MG63 (cell line): Measurements from ENCODE around the gene FAM180A. TPM values are rescaled to one million over a fixed set of nuclear protein-coding genes. Genes with fewer than 3 reads are reported as not detected.
A peak's percentile ranks its signal among the peaks of the same experiment; 100 is the strongest.

Experiments
- DNase-seq: peaks from one replicate; pipeline ENCODE4 v3.0.0-alpha.2; 2020
- H3K27me3 ChIP-seq: fragments of 250-450 bp; sonication (Bioruptor Pico); 2 replicates; pipeline ENCODE4 v1.5.1; 2020; ENCODE audit warnings: mild to moderate bottlenecking, moderate library complexity
- H3K36me3 ChIP-seq: fragments of 250-450 bp; sonication (Bioruptor Pico); 2 replicates; pipeline ENCODE4 v1.5.1; 2020; ENCODE audit warnings: mild to moderate bottlenecking, moderate library complexity
- H3K4me3 ChIP-seq: fragments of 250-450 bp; sonication (Bioruptor Pico); 2 replicates; pipeline ENCODE4 v1.5.1; 2020; ENCODE audit warnings: mild to moderate bottlenecking, moderate library complexity
- H3K9me3 ChIP-seq: fragments of 250-450 bp; sonication (Bioruptor Pico); 2 replicates; pipeline ENCODE4 v1.5.1; 2020; ENCODE audit warnings: mild to moderate bottlenecking, moderate library complexity
- total RNA-seq: library from RNA; depleted of rRNA; stranded (reverse); fragments of >200 nt; shearing (Covaris generic); gene quantifications from 2 replicates; pipeline ENCODE4 v1.2.3, GENCODE V29; 2014; ENCODE audit warnings: low replicate concordance

The FAM180A gene
- total RNA-seq, 1 experiment from 2014 or later = 6.8 TPM

DNA sequence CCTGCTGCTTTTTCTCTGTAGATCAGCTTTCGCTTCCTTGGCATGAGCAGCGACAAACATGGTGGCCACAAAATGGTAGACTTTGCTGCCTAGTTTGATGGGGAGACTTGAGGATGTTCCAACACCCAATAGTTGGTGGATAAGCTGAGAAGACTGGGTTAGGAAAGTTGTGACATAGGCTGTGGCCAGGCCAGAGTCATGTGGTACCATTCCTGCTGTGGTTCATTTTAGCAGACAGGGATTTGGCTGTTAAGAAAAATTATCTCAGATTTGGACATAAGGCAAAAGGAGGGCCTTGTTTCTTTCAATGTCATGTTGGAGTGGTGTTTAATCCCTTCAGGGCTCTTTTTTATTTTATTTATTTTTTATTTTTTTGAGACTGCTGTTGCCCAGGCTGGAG is 26.6 kb upstream of the FAM180A start:
- DNase-seq = no peak
- Histone ChIP-seq H3K4me3 (no peak overlapping the region), H3K36me3 (no peaks in the 10 kb centered on the region), H3K9me3 (peaks cover 5% of the 10 kb centered on the region), H3K27me3 (no peaks in the 10 kb centered on the region)

DNA sequence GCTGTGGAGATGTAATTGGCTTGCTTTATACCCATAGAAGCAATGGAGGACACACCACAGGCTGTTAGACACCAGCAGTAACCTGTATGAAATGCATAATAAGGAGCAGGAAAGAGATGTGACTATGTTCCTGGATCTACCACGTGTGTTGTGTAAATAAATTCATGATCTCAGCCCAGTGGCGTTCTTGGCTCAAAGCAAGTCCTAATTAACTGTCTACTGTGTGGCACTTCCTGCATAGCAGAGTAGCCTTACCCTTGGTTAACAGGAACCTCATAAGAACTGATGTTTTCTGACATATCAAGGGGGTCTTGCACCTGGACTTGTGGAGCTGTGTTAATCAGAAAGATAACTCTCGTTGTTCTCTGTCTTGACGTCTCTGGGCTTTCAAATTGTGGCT is 25.7 kb upstream of the FAM180A start:
- peak; percentile 57 for DNase-seq
- H3K9me3 ChIP-seq = peaks cover 5% of the 10 kb centered on the region
- no peak overlapping the region for H3K4me3 ChIP-seq
- H3K36me3 ChIP-seq = no peaks in the 10 kb centered on the region
- no peaks in the 10 kb centered on the region for H3K27me3 ChIP-seq

GRCh38 chr7:135773464-135773863 is 24.9 kb upstream of the FAM180A start:
- no peaks in the 10 kb centered on the region for H3K36me3 ChIP-seq
- no peak overlapping the region for H3K4me3 ChIP-seq
- no peak for DNase-seq
- H3K27me3 ChIP-seq = no peaks in the 10 kb centered on the region
- peaks cover 5% of the 10 kb centered on the region for H3K9me3 ChIP-seq

DNA sequence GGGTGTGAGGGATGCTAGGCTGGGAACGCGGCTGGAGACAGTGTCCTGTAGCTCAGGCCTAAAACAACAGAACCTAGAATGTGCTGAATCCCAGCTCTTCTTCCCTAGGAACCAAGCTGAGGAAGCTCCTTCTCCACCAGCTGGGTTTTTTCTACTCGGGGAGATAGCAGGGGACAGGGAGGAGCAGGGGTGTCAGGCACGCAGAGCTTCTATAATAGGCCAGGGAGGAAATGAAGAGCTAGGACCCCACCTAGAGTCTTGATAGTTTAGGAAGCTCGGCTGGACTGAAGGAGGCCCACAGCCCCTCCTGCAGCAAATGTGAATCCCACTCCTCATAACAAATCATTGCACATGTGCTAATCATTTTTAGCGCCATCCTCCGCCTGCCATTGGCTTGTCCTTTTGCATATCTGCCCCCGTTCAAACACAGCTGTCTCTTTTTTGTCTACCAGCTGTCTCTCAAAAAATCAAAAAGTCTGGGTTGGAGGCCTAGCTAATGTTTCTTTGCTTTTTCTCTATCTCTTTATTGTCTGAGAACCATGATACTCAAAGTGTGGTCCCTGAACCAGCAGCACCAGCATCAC is 24.1 kb upstream of the FAM180A start:
- Histone ChIP-seq H3K36me3 (no peaks in the 10 kb centered on the region), H3K9me3 (peaks cover 2% of the 10 kb centered on the region; the same call in 1 of the 2 replicates), H3K4me3 (no peak overlapping the region), H3K27me3 (no peaks in the 10 kb centered on the region)
- no peak for DNase-seq

DNA sequence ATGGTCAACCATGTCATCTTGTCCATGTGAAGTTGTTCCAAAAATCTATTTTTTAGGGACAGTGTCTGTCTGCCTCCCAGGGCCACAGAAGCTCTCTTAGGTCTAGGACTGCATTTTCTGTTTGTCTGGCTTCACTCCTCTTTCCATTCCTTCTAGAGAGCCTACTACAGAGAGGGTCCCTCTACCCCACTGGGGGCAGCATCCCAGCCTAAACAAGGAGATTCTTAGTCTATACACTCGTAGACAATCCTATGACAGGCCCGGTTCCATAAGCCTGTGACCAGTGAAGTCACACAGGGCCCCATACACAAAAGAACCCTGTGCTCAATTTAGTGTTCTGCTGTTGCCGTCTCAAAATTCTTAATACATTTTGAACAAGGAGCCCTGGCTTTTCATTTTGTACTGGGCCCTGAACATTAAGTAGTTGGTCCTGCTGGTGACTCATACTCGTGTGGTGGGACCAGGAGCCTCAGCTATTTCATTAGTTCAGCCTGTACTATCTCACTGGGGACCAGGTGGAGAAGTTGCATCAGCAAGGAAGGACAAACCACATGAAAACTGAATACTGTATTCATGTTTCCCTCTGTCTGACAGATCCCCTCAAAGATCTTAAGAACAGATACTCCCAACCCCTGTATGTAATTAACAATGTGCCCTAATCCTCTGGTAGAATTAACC is 23.5 kb upstream of the FAM180A start:
- Histone ChIP-seq H3K9me3 (peaks cover 2% of the 10 kb centered on the region; the same call in 1 of the 2 replicates), H3K4me3 (no peak overlapping the region), H3K27me3 (no peaks in the 10 kb centered on the region), H3K36me3 (no peaks in the 10 kb centered on the region)
- DNase-seq = no peak

DNA sequence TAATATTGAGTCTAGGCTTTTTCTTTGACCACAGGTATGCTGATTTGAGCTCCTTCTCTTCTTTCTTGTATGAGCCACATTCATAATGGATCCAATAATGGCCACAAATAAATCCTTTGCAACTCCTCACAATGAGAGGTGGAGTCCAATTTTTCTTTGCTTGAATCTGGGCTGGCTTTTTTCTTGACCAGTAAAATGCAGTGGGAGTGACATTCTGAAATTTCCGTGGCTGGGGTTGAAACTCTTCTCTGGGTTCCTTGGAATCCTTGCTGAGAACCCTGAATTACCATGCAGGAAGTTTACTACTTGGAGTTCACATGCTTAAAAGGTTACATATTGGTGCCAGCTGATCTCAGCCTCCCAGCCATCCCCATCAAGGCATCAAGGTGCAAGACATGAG is 22.4 kb upstream of the FAM180A start:
- Histone ChIP-seq H3K9me3 (no peaks in the 10 kb centered on the region), H3K36me3 (no peaks in the 10 kb centered on the region), H3K27me3 (no peaks in the 10 kb centered on the region), H3K4me3 (no peak overlapping the region)
- DNase-seq = no peak

- Histone ChIP-seq H3K36me3 (no peaks in the 10 kb centered on the region), H3K9me3 (no peaks in the 10 kb centered on the region), H3K27me3 (no peaks in the 10 kb centered on the region), H3K4me3 (no peak overlapping the region)
- DNase-seq = no peak
These were observed 21.6 kb upstream of the FAM180A start for GRCh38 chr7:135770139-135770710.

GRCh38 chr7:135769005-135769802 is 20.6 kb upstream of the FAM180A start:
- H3K27me3 ChIP-seq = no peaks in the 10 kb centered on the region
- no peaks in the 10 kb centered on the region for H3K36me3 ChIP-seq
- DNase-seq = no peak
- H3K9me3 ChIP-seq = no peaks in the 10 kb centered on the region
- H3K4me3 ChIP-seq = no peak overlapping the region

DNA sequence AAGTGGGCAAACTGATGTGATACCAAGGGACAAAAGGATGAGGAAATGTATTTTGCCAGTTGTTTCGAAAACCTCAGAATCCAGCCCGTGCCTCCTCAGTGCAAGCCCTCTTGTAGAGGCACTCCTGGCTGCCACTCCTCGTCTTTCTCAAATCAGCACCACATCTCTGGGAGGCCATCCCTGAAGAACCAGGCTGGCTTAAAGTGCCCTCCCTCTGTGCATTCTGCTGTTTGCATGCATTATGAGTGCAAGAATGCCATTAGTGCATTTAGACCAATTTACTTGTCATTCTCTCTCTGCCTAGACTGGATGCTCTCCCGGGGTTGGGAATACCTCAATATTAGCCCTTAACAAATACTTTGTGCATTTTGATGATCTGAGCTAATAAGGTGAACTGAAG is 19.9 kb upstream of the FAM180A start:
- DNase-seq = no peak
- no peaks in the 10 kb centered on the region for H3K27me3 ChIP-seq
- no peaks in the 10 kb centered on the region for H3K36me3 ChIP-seq
- no peak overlapping the region for H3K4me3 ChIP-seq
- H3K9me3 ChIP-seq = no peaks in the 10 kb centered on the region

DNA sequence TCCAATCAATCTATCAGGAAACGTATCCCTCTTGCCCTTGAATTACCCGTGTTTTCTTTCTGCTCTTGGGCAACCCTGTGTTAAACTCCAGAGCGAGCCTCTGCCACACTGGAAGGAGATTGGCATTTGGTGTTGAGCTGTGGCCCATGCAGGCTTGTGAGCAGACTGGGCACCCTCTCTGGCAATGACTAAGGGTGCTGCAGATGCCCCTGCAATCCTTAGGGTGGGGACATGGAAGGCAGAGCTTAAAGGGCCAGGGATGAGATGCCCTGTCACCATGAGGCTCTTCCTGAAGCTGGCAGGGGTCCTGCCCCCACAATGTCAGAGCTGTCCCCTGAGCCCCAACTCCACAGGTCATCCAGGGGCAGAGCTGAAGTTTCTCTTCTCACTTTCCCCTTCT is 19.5 kb upstream of the FAM180A start:
- DNase-seq = no peak

GRCh38 chr7:135763261-135763660 is 14.6 kb upstream of the FAM180A start:
- DNase-seq = no peak
- no peak overlapping the region for H3K4me3 ChIP-seq
- no peaks in the 10 kb centered on the region for H3K9me3 ChIP-seq
- no peaks in the 10 kb centered on the region for H3K36me3 ChIP-seq
- no peaks in the 10 kb centered on the region for H3K27me3 ChIP-seq

More for the DNA sequence above, 19.5 kb upstream of the FAM180A start:
- no peaks in the 10 kb centered on the region for H3K27me3 ChIP-seq
- H3K4me3 ChIP-seq = no peak overlapping the region
- no peaks in the 10 kb centered on the region for H3K36me3 ChIP-seq
- no peaks in the 10 kb centered on the region for H3K9me3 ChIP-seq

- peak; percentile 70 for DNase-seq
- Histone ChIP-seq H3K9me3 (no peaks in the 10 kb centered on the region), H3K36me3 (no peaks in the 10 kb centered on the region), H3K27me3 (no peaks in the 10 kb centered on the region), H3K4me3 (no peak overlapping the region)
These were observed 13.3 kb upstream of the FAM180A start for GRCh38 chr7:135761751-135762488.

DNA sequence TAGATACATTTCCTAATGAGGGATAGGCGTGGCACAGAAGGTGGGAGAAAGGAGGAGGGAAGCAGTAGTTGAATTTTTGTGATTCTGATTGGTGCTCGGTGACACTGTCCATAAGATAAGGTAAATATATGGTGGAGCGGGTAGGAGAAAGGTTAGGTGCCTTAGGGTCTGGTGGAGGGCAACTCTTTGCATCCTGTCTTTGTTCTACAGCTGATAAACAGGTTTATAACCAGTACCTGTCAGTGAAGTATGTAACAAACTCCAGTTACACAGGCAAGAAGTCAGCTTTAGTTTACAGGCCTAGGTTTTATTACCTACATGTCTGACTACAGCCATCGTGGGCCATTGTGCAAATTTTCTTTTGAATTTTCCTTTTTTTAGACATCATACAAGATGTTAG is 10.9 kb upstream of the FAM180A start:
- Histone ChIP-seq H3K27me3 (no peaks in the 10 kb centered on the region), H3K4me3 (no peak overlapping the region), H3K9me3 (no peaks in the 10 kb centered on the region), H3K36me3 (no peaks in the 10 kb centered on the region)
- DNase-seq = no peak

- Histone ChIP-seq H3K4me3 (peak overlapping the region; percentile 18), H3K36me3 (no peaks in the 10 kb centered on the region), H3K9me3 (no peaks in the 10 kb centered on the region), H3K27me3 (no peaks in the 10 kb centered on the region)
- DNase-seq = peak; percentile 56
These were observed 9.9 kb upstream of the FAM180A start for GRCh38 chr7:135758531-135758932.

DNA sequence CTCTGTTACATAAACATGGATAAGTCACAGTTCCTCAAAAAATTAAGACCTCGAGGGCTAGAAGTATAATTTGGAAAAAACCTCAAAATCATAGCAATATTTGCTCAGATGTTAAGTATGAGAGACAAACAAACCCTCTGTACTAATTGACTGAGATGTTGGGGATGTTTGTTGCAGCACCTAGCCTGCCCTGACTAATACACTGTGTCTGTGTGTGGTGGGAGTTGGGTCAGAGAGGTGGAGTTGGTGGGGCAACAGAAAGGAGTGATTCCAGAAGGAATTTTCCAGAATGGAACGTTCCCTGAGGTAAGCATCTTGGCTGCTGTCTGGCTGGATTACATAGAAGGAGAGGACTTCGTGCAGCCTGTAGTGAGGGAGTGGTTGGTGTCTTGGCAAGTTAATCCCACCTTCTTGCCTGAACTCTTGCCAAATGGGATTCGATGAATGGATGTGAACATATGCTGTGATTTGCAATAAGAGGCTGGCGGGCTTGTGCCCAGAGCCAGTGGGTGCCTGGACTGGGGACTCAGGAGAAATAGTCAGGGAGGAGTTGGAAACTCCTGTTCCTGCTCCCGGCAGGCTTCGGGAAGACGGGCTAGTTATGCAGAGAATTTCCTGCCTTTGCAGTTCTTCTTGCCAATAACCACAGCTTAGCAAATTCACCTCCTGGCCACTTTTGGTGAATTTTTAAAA is 9.3 kb upstream of the FAM180A start:
- Histone ChIP-seq H3K4me3 (peak overlapping the region; percentile 18), H3K27me3 (no peaks in the 10 kb centered on the region), H3K36me3 (no peaks in the 10 kb centered on the region), H3K9me3 (no peaks in the 10 kb centered on the region)
- DNase-seq = peak; percentile 76

- Histone ChIP-seq H3K36me3 (no peaks in the 10 kb centered on the region), H3K4me3 (no peak overlapping the region), H3K27me3 (no peaks in the 10 kb centered on the region), H3K9me3 (no peaks in the 10 kb centered on the region)
- no peak for DNase-seq
These were observed 7.6 kb upstream of the FAM180A start for GRCh38 chr7:135756191-135756590.
